Gastroesophageal sphincter (tissue), 3 donors: ENCODE results near the gene ZSCAN20.

ENCODE experiments used
- CTCF ChIP-seq, 4 experiments: fragments of 200-600 bp in 2 of 4; fragments of 450-650 bp in 2 of 4; sonication (generic) in 1 of 4; IDR thresholded peaks; one replicate each; pipeline ENCODE4 v1.5.1; 2017 to 2019; ENCODE audit warnings: antibody characterized with exemption in 4 of 4, mild to moderate bottlenecking in 2 of 4, moderate library complexity in 2 of 4
- EP300 ChIP-seq: sonication (generic); formaldehyde crosslinking; IDR thresholded peaks from one replicate; pipeline ENCODE4 v1.6.1; 2017; ENCODE audit warnings: antibody characterized with exemption, mild to moderate bottlenecking
- POLR2A ChIP-seq, 2 donors: fragments of 450-650 bp; IDR thresholded peaks; one replicate each; pipeline ENCODE4 v1.6.1; 2017; ENCODE audit warnings: antibody characterized with exemption in 2 of 2, mild to moderate bottlenecking in 2 of 2, moderate library complexity in 1 of 2

GRCh38 chr1:33430692-33431593 lies 41.5 kb upstream of the ZSCAN20 start, which contains the start of gene PHC2:
- TF ChIP-seq CTCF (IDR thresholded peaks at IDR 0.05): peak in 3 of 4 experiments; percentile 43 to 50 (median 50)
- TF ChIP-seq POLR2A (IDR thresholded peaks at IDR 0.05): peak; percentile 46 to 56
- TF ChIP-seq EP300: no peak
